Measurements from ENCODE around the gene UPF2. TPM values are rescaled to one million over a fixed set of nuclear protein-coding genes. Genes with fewer than 3 reads are reported as not detected.
A peak's percentile ranks its signal among the peaks of the same experiment; 100 is the strongest.
"Not testable (repeated sequence)": the region's sequence is repeated elsewhere in the genome, so short reads cannot be mapped to it uniquely, and the experiment has no call there.

The UPF2 gene
- total RNA-seq, 1 donor from 2014 or later: 14.1 TPM

- DNase-seq (ENCODE audit: low read depth): no peak
Measured at GRCh38 chr10:11975795-11976194, 66.8 kb downstream of the UPF2 start.

- DNase-seq (ENCODE audit: low read depth): not testable (repeated sequence)
Measured at GRCh38 chr10:11972523-11972922, 70.1 kb downstream of the UPF2 start.

- no peak for DNase-seq (ENCODE audit: low read depth)
Measured at GRCh38 chr10:11962176-11962575, 80.4 kb downstream of the UPF2 start.

- no peak for DNase-seq (ENCODE audit: low read depth)
Measured at GRCh38 chr10:11961771-11962170, 80.8 kb downstream of the UPF2 start.

- peak; percentile 84 for DNase-seq (ENCODE audit: low read depth)
Measured at GRCh38 chr10:11959966-11960365, 82.6 kb downstream of the UPF2 start.

GRCh38 chr10:11958956-11959355, 83.7 kb downstream of the UPF2 start:
- DNase-seq (ENCODE audit: low read depth): no peak

GRCh38 chr10:11951695-11952094, 90.9 kb downstream of the UPF2 start:
- no peak for DNase-seq (ENCODE audit: low read depth)

GRCh38 chr10:11950325-11951018, 92.1 kb downstream of the UPF2 start:
- DNase-seq (ENCODE audit: low read depth): no peak

- no peak for DNase-seq (ENCODE audit: low read depth)
Measured at GRCh38 chr10:11949152-11949551, 93.5 kb downstream of the UPF2 start.

GRCh38 chr10:11946652-11947051, 96.0 kb downstream of the UPF2 start:
- DNase-seq (ENCODE audit: low read depth): no peak

GRCh38 chr10:11936389-11937152, 106.0 kb downstream of the UPF2 start:
- DNase-seq (ENCODE audit: low read depth): no peak

GRCh38 chr10:11934262-11934661, 108.3 kb downstream of the UPF2 start:
- DNase-seq (ENCODE audit: low read depth): no peak

- no peak for DNase-seq (ENCODE audit: low read depth)
Measured at GRCh38 chr10:11933577-11934223, 108.9 kb downstream of the UPF2 start.

GRCh38 chr10:11931038-11931437, 111.6 kb downstream of the UPF2 start:
- DNase-seq (ENCODE audit: low read depth): no peak

GRCh38 chr10:11930312-11930978, 112.2 kb downstream of the UPF2 start:
- DNase-seq (ENCODE audit: low read depth): no peak

GRCh38 chr10:11927746-11928145, 114.9 kb downstream of the UPF2 start:
- peak; percentile 93 for DNase-seq (ENCODE audit: low read depth)

GRCh38 chr10:11921800-11922392, 120.7 kb downstream of the UPF2 start:
- DNase-seq (ENCODE audit: low read depth): no peak

GRCh38 chr10:11919271-11919670, 123.3 kb downstream of the UPF2 start:
- DNase-seq (ENCODE audit: low read depth): no peak

GRCh38 chr10:11918384-11918783, 124.2 kb downstream of the UPF2 start:
- no peak for DNase-seq (ENCODE audit: low read depth)

GRCh38 chr10:11913079-11913641, 129.4 kb downstream of the UPF2 start:
- no peak for DNase-seq (ENCODE audit: low read depth)

- no peak for DNase-seq (ENCODE audit: low read depth)
Measured at GRCh38 chr10:11910102-11910501, 132.5 kb downstream of the UPF2 start.

All from myocyte (in vitro differentiated cells).